GM23248 (cell line): ENCODE measurements around the gene NUFIP1. TPM values are rescaled to one million over a fixed set of nuclear protein-coding genes. Genes with fewer than 3 reads are reported as not detected.
A peak's percentile ranks its signal among the peaks of the same experiment; 100 is the strongest.

Experiments
- DNase-seq: peaks from one replicate; pipeline ENCODE4 v3.0.0-alpha.2; 2015
- H2AFZ ChIP-seq: fragments of 200-600 bp; sonication (generic); 2 replicates; pipeline ENCODE4 v1.6.1; 2016; ENCODE audit warnings: antibody characterized with exemption
- H3F3A ChIP-seq: fragments of 200-600 bp; sonication (generic); 2 replicates; pipeline ENCODE4 v1.6.1; 2016; ENCODE audit warnings: mild to moderate bottlenecking, antibody characterized with exemption, mixed run types; ENCODE audit not compliant: insufficient read depth
- H3K27ac ChIP-seq: fragments of 200-600 bp; sonication (generic); 2 replicates; pipeline ENCODE4 v1.5.1; 2016; ENCODE audit warnings: mild to moderate bottlenecking
- H3K27me3 ChIP-seq: fragments of 200-600 bp; sonication (generic); replicated peaks from 2 replicates; pipeline ENCODE4 v1.6.1; 2016; ENCODE audit warnings: mild to moderate bottlenecking; ENCODE audit not compliant: insufficient read depth
- H3K36me3 ChIP-seq: fragments of 200-600 bp; sonication (generic); 2 replicates; pipeline ENCODE4 v1.6.1; 2016; ENCODE audit warnings: low read depth, mild to moderate bottlenecking
- H3K4me1 ChIP-seq: fragments of 200-600 bp; sonication (generic); 2 replicates; pipeline ENCODE4 v1.6.1; 2016; ENCODE audit warnings: mild to moderate bottlenecking; ENCODE audit not compliant: insufficient read depth
- H3K4me2 ChIP-seq: fragments of 200-600 bp; sonication (generic); one replicate; pipeline ENCODE4 v1.6.1; 2016; ENCODE audit warnings: mild to moderate bottlenecking; ENCODE audit not compliant: unreplicated experiment
- H3K4me3 ChIP-seq: fragments of 200-600 bp; sonication (generic); 2 replicates; pipeline ENCODE4 v1.5.1; 2016; ENCODE audit warnings: mild to moderate bottlenecking
- H3K79me2 ChIP-seq: fragments of 200-600 bp; sonication (generic); 2 replicates; pipeline ENCODE4 v1.6.1; 2016; ENCODE audit warnings: mild to moderate bottlenecking; ENCODE audit not compliant: insufficient read depth
- H3K9ac ChIP-seq: fragments of 200-600 bp; sonication (generic); 2 replicates; pipeline ENCODE4 v1.6.1; 2016; ENCODE audit warnings: mild to moderate bottlenecking
- H3K9me2 ChIP-seq: fragments of 200-600 bp; sonication (generic); 2 replicates; pipeline ENCODE4 v1.6.1; 2016; ENCODE audit warnings: mixed run types, mild to moderate bottlenecking, moderate library complexity; ENCODE audit not compliant: insufficient read depth
- H3K9me3 ChIP-seq: fragments of 200-600 bp; sonication (generic); one replicate; pipeline ENCODE4 v1.6.1; 2017; ENCODE audit warnings: low read depth
- H4K20me1 ChIP-seq: fragments of 200-600 bp; sonication (generic); 2 replicates; pipeline ENCODE4 v1.6.0; 2016; ENCODE audit not compliant: insufficient read depth
- EZH2 ChIP-seq: fragments of 200-600 bp; sonication (generic); IDR thresholded peaks from 2 replicates; pipeline ENCODE4 v1.6.1; 2018; ENCODE audit warnings: antibody characterized with exemption, mild to moderate bottlenecking; ENCODE audit not compliant: insufficient read depth, poor library complexity, severe bottlenecking
- EZH2phosphoT487 ChIP-seq: fragments of 200-600 bp; sonication (generic); IDR thresholded peaks from 2 replicates; pipeline ENCODE4 v1.6.1; 2018; ENCODE audit warnings: antibody characterized with exemption, moderate library complexity, mild to moderate bottlenecking, low read depth; ENCODE audit not compliant: insufficient read depth
- WGBS, 2 experiments: methylation state at CpG; one replicate each; pipeline ENCODE4 v1.1.6; 2015 to 2017; ENCODE audit warnings: low lambda C conversion rate in 2 of 2, low coverage in 1 of 2; ENCODE audit errors: missing lambda C conversion rate in 2 of 2; 5-methylcytosine and 5-hydroxymethylcytosine counted together
- in situ Hi-C: fragments of 300-500 bp; cut with MboI; formaldehyde crosslinking; loops from 2 replicates; pipeline ENCODE4 v1.15.0; 2020
- polyA plus RNA-seq: library from polyadenylated mRNA; unstranded; fragments of >200 nt; fragmentation: Nextera tagmentation; extraction: Ambion mirVana; gene quantifications from 2 replicates; pipeline ENCODE4 v1.2.1, GENCODE V29; 2016
- total RNA-seq: library from RNA; depleted of rRNA; stranded (reverse); fragments of >200 nt; shearing (Covaris generic); gene quantifications from 2 replicates; pipeline ENCODE4 v1.2.3, GENCODE V29; 2014; rRNA removed

The NUFIP1 gene
- 1.0 and 1.3 TPM in 2 replicates for total RNA-seq
- 5.5 TPM in 2 replicates for polyA plus RNA-seq

DNA sequence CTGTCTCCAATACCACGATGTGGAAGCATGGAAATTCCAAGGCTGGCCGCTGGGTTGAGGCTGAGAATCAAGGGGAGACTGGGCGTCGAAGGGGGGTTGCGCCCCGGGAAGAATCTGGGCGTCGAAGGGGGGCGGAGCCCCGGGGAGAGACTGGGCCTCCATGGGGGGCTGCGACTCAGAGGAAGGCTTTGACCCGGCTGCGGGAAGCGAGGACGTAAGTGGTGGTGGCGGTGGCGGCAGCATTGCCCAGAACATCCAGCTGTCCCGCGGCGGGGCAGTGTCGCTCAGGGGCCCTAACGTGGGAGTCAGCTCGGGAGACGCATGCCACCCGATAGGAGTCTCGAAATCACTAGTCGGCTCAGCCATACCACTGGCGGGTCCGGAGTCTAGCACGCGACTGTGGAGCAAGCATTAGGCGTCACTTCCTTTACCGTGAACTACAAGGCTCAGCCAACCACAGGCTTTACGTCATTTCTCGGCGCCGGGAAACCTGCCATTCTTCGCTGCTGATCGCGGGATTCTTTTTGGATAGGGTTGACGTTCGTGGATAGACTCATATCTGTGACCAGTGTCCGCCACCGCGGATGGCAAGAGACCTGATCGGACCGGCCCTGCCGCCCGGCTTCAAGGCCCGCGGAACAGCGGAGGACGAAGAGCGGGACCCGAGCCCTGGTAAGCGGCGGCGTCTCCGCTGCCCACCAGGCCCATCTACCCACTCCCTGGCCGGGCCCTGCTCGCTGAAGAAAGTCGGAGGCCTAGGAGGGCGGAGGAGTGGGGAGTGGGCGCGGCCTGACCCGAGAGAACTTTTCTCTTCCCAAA is at the start of gene NUFIP1, which contains the start of gene GPALPP1:
TSS of gene NUFIP1 (minus strand) at position 401 of the 819 bp plus-strand sequence. CDS start at position 366, 35 bp downstream.
TSS of gene GPALPP1 (plus strand) at position 468 of the 819 bp plus-strand sequence. CDS start at position 585, 117 bp downstream.
- 0 to 1% methylated on average over 60 to 65 of the region's 66 CpGs for WGBS, 2 experiments
- peak within 1 kb of the TSS; percentile 98 for H3K4me3 ChIP-seq
- in situ Hi-C loops, result no loop called here

DNA sequence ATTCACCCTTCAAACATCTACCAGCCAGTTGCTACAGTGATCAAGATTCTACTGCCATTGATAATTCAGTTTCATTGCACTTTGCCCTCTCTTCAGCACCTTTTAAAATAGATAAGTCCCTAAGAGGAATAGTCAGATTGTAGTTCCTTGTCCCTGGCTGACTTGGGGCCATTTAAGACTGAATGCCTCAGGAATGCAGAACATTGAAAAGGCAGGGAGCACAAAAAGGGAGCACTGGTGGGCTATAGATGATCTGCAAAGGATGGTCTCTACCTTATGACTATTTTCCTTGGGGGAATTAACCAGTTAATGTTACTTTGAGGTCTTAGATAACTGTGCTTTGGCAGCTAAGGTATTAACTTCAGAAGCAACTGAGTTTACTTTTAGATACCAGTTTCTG is 46.9 kb upstream of the NUFIP1 start:
- Histone ChIP-seq H3K9me3 (no peaks in the 10 kb centered on the region), H3K9me2 (no peaks in the 10 kb centered on the region), H3K36me3 (peaks cover 9% of the 10 kb centered on the region; the same call in 1 of the 2 replicates), H3K27ac (no peak overlapping the region), H3K4me3 (no peak overlapping the region), H3K27me3 (no peaks in the 10 kb centered on the region), H3K79me2 (no peaks in the 10 kb centered on the region), H3K9ac (no peak overlapping the region), H4K20me1 (no peaks in the 10 kb centered on the region), H3K4me1 (no peaks in the 10 kb centered on the region), H2AFZ (no peak overlapping the region), H3F3A (peaks cover 6% of the 10 kb centered on the region; the same call in 1 of the 2 replicates), H3K4me2 (no peak overlapping the region)
- in situ Hi-C loops, result no loop called here
- no peak for DNase-seq
- no peak for TF ChIP-seq EZH2phosphoT487
- TF ChIP-seq EZH2, result no peak

More for the DNA sequence above, at the start of gene NUFIP1, which contains the start of gene GPALPP1:
- no peaks in the 10 kb centered on the region for H3K9me3 ChIP-seq
- peak within 1 kb of the TSS; percentile 90 for H3K27ac ChIP-seq
- H3K4me1 ChIP-seq, result peaks cover 19% of the 10 kb centered on the region
- no peaks in the 10 kb centered on the region for H3K27me3 ChIP-seq
- no peaks in the 10 kb centered on the region for H3F3A ChIP-seq
- peaks cover 99% of the 10 kb centered on the region for H3K79me2 ChIP-seq
- H4K20me1 ChIP-seq, result no peaks in the 10 kb centered on the region
- H3K9me2 ChIP-seq, result no peaks in the 10 kb centered on the region
- peak within 1 kb of the TSS; percentile 98 for H3K9ac ChIP-seq
- H2AFZ ChIP-seq, result peak within 1 kb of the TSS; percentile 96
- H3K36me3 ChIP-seq, result no peaks in the 10 kb centered on the region
- H3K4me2 ChIP-seq, result peak within 1 kb of the TSS; percentile 99
- TF ChIP-seq EZH2 (no peak), EZH2phosphoT487 (no peak)
- DNase-seq, result peak; percentile 98

DNA sequence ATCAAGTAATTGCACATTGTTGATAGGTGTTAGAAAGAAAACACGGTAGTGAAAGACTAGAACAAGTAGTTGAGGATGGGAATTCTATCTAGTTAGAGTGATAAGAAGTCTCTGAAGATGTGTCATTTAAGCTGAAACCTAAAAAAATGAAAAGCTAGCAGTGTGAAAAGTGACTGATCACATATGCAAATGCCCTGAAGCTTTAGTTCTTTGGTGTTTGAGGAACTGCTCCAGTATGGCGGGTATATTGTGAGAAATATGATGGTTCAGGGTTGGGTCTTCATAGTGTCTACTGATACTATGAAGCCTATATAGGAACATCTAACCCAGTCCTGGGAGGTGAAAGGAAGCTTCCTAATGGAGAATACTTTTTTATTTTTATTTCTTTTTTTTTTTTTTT is 45.1 kb upstream of the NUFIP1 start:
- WGBS, 2 experiments, result 98 to 100% methylated on average over 2 of the region's 2 CpGs
- in situ Hi-C loops, result no loop called here
- no peak overlapping the region for H3K9ac ChIP-seq

DNA sequence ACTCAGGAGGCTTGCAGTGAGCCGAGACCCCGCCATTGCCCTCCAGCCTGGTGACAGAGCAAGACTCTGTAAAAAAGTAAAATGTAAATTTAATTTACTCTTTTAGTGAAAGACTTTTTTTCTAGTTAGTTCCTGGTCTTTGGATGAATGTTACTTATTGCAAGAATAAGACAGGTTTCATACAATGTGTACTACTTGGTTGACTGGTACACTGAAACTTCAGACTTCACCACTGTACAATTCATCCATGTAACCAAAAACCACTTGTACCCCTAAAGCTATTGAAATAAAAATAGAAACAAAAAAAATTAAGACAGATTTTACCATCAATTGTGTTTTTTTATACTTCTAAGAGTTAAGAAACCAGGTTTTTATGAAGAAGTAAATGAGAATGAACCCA is 35.6 kb upstream of the NUFIP1 start:
- H3K4me1 ChIP-seq, result no peaks in the 10 kb centered on the region
- no peaks in the 10 kb centered on the region for H4K20me1 ChIP-seq
- no peaks in the 10 kb centered on the region for H3K27me3 ChIP-seq
- no peak overlapping the region for H3K27ac ChIP-seq
- no peaks in the 10 kb centered on the region for H3K9me3 ChIP-seq
- WGBS, 2 experiments, result 98 to 100% methylated on average over 2 of the region's 2 CpGs
- no peak overlapping the region for H3K9ac ChIP-seq
- H3K9me2 ChIP-seq, result no peaks in the 10 kb centered on the region
- in situ Hi-C loops, result no loop called here
- no peak overlapping the region for H3K4me3 ChIP-seq
- H3K36me3 ChIP-seq, result peaks cover 38% of the 10 kb centered on the region
- DNase-seq, result no peak
- no peak overlapping the region for H2AFZ ChIP-seq
- H3K79me2 ChIP-seq, result no peaks in the 10 kb centered on the region
- TF ChIP-seq EZH2phosphoT487, result no peak
- TF ChIP-seq EZH2, result no peak
- no peak overlapping the region for H3K4me2 ChIP-seq
- H3F3A ChIP-seq, result no peaks in the 10 kb centered on the region

More for the DNA sequence above, 45.1 kb upstream of the NUFIP1 start:
- no peaks in the 10 kb centered on the region for H3K4me1 ChIP-seq
- H3K9me2 ChIP-seq, result no peaks in the 10 kb centered on the region
- TF ChIP-seq EZH2phosphoT487 (no peak), EZH2 (no peak)
- H3K36me3 ChIP-seq, result peaks cover 18% of the 10 kb centered on the region; the same call in 1 of the 2 replicates
- no peaks in the 10 kb centered on the region for H3K9me3 ChIP-seq
- no peak overlapping the region for H3K27ac ChIP-seq
- no peaks in the 10 kb centered on the region for H4K20me1 ChIP-seq
- no peaks in the 10 kb centered on the region for H3K79me2 ChIP-seq
- H3F3A ChIP-seq, result peaks cover 6% of the 10 kb centered on the region; the same call in 1 of the 2 replicates
- H2AFZ ChIP-seq, result no peak overlapping the region
- no peak overlapping the region for H3K4me3 ChIP-seq
- no peaks in the 10 kb centered on the region for H3K27me3 ChIP-seq
- H3K4me2 ChIP-seq, result no peak overlapping the region
- DNase-seq, result no peak
